Measurements from ENCODE around the gene ZNF222. TPM values are rescaled to one million over a fixed set of nuclear protein-coding genes. Genes with fewer than 3 reads are reported as not detected.

ZNF222 gene
- polyA plus RNA-seq, 3 donors: 1.0 to 1.5 (median 1.1) TPM

DNA sequence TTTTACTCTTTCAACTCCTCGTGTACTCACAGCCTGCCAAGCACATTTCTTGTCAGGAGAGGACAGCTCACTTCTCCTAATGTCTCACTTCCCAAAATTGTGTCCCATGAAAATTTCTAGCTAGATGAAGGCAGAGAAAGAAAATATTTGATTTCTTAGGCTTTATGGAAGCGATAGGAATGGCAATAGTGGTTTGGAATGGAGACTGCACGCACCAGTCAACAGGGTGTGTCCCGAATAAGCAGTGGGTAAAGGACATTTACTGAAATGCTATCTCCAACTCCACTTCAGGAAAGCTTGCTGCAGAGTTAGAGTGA, 321 bp upstream of the ZNF222 start:
- Mint-ChIP-seq H3K4me1 (peaks cover 17% of the 10 kb centered on the region), H3K4me3 (peak overlapping the region; percentile 97 to 98), H3K9me3 (peaks cover 13 to 61% (median 34%) of the 10 kb centered on the region in 7 donors), H3K27ac (peak overlapping the region in 6 of 7 donors; percentile 81 to 94 (median 89)), H3K27me3 (ENCODE audit: low read depth in 3 of 3) (peaks cover 1 to 4% (median 2%) of the 10 kb centered on the region in 3 donors), H3K36me3 (peaks cover 26 to 29% of the 10 kb centered on the region in 2 donors)
- Histone ChIP-seq H4K20me1 (ENCODE audit: insufficient read depth, low read length) (no peaks in the 10 kb centered on the region), H3K27me3 (ENCODE audit: control insufficient read depth in 2 of 2, insufficient read depth in 2 of 2, low read length in 2 of 2) (no peaks in the 10 kb centered on the region), H3K9me3 (replicated peaks in 1 of 2; ENCODE audit: control insufficient read depth in 1 of 2, insufficient read depth in 1 of 2, low read length in 2 of 2) (peaks cover 9 to 39% of the 10 kb centered on the region in 2 donors), H3K79me2 (ENCODE audit: insufficient read depth, low read length) (no peaks in the 10 kb centered on the region), H3K27ac (ENCODE audit: low read depth in 1 of 2, low read length in 2 of 2) (peak overlapping the region in 1 of 2 donors; percentile 88), H3K9ac (ENCODE audit: insufficient read depth, low read length, poor library complexity, severe bottlenecking) (peak overlapping the region; percentile 77), H3K4me2 (replicated peaks; ENCODE audit: extremely low read depth, low read length, poor library complexity, severe bottlenecking) (peak overlapping the region; percentile 97), H3K36me3 (replicated peaks in 1 of 2; ENCODE audit: control insufficient read depth in 1 of 2, insufficient read depth in 2 of 2, low read length in 2 of 2) (peaks cover 19 to 33% of the 10 kb centered on the region in 2 donors), H3K4me1 (ENCODE audit: control insufficient read depth in 1 of 2, insufficient read depth in 2 of 2, low read length in 2 of 2) (peaks cover 13 to 15% of the 10 kb centered on the region in 2 donors), H3K4me3 (replicated peaks in 1 of 3; ENCODE audit: low read depth in 2 of 3, low read length in 3 of 3) (peak overlapping the region; percentile 77 to 98 (median 78)), H2AFZ (ENCODE audit: insufficient read depth, low read depth, low read length, poor library complexity, severe bottlenecking) (peak overlapping the region; percentile 99)
- DNase-seq: no peak
- TF ChIP-seq, protein P1, sequence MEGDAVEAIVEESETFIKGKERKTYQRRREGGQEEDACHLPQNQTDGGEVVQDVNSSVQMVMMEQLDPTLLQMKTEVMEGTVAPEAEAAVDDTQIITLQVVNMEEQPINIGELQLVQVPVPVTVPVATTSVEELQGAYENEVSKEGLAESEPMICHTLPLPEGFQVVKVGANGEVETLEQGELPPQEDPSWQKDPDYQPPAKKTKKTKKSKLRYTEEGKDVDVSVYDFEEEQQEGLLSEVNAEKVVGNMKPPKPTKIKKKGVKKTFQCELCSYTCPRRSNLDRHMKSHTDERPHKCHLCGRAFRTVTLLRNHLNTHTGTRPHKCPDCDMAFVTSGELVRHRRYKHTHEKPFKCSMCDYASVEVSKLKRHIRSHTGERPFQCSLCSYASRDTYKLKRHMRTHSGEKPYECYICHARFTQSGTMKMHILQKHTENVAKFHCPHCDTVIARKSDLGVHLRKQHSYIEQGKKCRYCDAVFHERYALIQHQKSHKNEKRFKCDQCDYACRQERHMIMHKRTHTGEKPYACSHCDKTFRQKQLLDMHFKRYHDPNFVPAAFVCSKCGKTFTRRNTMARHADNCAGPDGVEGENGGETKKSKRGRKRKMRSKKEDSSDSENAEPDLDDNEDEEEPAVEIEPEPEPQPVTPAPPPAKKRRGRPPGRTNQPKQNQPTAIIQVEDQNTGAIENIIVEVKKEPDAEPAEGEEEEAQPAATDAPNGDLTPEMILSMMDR (IDR thresholded peaks at IDR 0.05): no peak
- intact Hi-C loops (cut with micrococcal nuclease): loop anchor here in 1 of 2 donors (1.0 to 2.0 kb wide), 2 partner anchors 22 to 69 kb away; partner anchors contain the start of genes ZNF224 and ZNF230
- no CpG with 5 or more reads among the region's 4 CpGs for WGBS (ENCODE audit: insufficient coverage)

DNA sequence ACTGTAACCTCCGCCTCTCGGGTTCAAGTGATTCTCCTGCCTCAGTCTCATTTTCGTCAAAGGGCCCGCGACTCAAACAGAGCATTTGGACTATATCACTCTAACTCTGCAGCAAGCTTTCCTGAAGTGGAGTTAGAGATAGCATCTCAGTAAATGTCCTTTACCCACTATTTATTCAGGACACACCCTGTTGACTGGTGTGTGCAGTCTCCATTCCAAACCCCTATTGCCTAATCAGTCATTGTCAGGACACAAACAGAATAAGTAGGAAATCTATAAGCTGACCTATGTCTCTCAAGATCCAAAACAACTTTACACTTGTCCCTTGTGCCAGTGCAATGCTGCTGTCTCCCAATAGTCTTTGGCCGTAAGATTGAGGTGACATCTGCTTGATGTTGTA, 1.4 kb downstream of the ZNF222 start:
- TF ChIP-seq, protein P1 (IDR thresholded peaks at IDR 0.05): no peak
- Histone ChIP-seq H3K36me3 (replicated peaks in 1 of 2; ENCODE audit: control insufficient read depth in 1 of 2, insufficient read depth in 2 of 2, low read length in 2 of 2) (peaks cover 32 to 51% of the 10 kb centered on the region in 2 donors), H3K27me3 (ENCODE audit: control insufficient read depth in 2 of 2, insufficient read depth in 2 of 2, low read length in 2 of 2) (no peaks in the 10 kb centered on the region), H3K4me1 (ENCODE audit: control insufficient read depth in 1 of 2, insufficient read depth in 2 of 2, low read length in 2 of 2) (peaks cover 13 to 15% of the 10 kb centered on the region in 2 donors), H3K4me3 (replicated peaks in 1 of 3; ENCODE audit: low read depth in 2 of 3, low read length in 3 of 3) (no peak overlapping the region), H2AFZ (ENCODE audit: insufficient read depth, low read depth, low read length, poor library complexity, severe bottlenecking) (no peak overlapping the region), H3K27ac (ENCODE audit: low read depth in 1 of 2, low read length in 2 of 2) (no peak overlapping the region), H3K9me3 (replicated peaks in 1 of 2; ENCODE audit: control insufficient read depth in 1 of 2, insufficient read depth in 1 of 2, low read length in 2 of 2) (peaks cover 20 to 49% of the 10 kb centered on the region in 2 donors), H3K9ac (ENCODE audit: insufficient read depth, low read length, poor library complexity, severe bottlenecking) (no peak overlapping the region), H4K20me1 (ENCODE audit: insufficient read depth, low read length) (no peaks in the 10 kb centered on the region), H3K4me2 (replicated peaks; ENCODE audit: extremely low read depth, low read length, poor library complexity, severe bottlenecking) (no peak overlapping the region), H3K79me2 (ENCODE audit: insufficient read depth, low read length) (no peaks in the 10 kb centered on the region)
- Mint-ChIP-seq H3K4me3 (no peak overlapping the region), H3K4me1 (peaks cover 17% of the 10 kb centered on the region), H3K27me3 (ENCODE audit: low read depth in 3 of 3) (peaks cover 0 to 4% (median 1%) of the 10 kb centered on the region in 3 donors), H3K36me3 (peaks cover 40 to 46% of the 10 kb centered on the region in 2 donors), H3K9me3 (peaks cover 27 to 61% (median 41%) of the 10 kb centered on the region in 7 donors), H3K27ac (no peak overlapping the region)
- intact Hi-C loops (cut with micrococcal nuclease): no loop called here
- no peak for DNase-seq
- WGBS (ENCODE audit: insufficient coverage): 100% methylated on average over 1 of the region's 6 CpGs

All from CD14-positive monocyte (primary cell).